GM18861 (cell line): ENCODE data around the gene DMD.

Source experiments
- ATAC-seq: cut with Tn5 transposase; IDR thresholded peaks from one replicate; pipeline ENCODE4 v1.9.1; 2021; ENCODE audit not compliant: unreplicated experiment

DMD gene

GRCh38 chrX:31260351-31260750, 1951.0 kb downstream of the DMD start:
- no peak for ATAC-seq

GRCh38 chrX:31258166-31258565, 1953.2 kb downstream of the DMD start:
- ATAC-seq: no peak

GRCh38 chrX:31255310-31256033, 1955.9 kb downstream of the DMD start:
- no peak for ATAC-seq

- no peak for ATAC-seq
These were observed 1959.2 kb downstream of the DMD start for GRCh38 chrX:31252133-31252532.

- ATAC-seq: no peak
These were observed 1960.0 kb downstream of the DMD start for GRCh38 chrX:31251336-31251735.

- peak; percentile 84 for ATAC-seq
These were observed 1965.6 kb downstream of the DMD start for GRCh38 chrX:31245714-31246113.

GRCh38 chrX:31243804-31244203, 1967.5 kb downstream of the DMD start:
- ATAC-seq: no peak

- no peak for ATAC-seq
These were observed 1970.4 kb downstream of the DMD start for GRCh38 chrX:31240982-31241381.

- peak; percentile 74 for ATAC-seq
These were observed 1974.2 kb downstream of the DMD start for GRCh38 chrX:31237189-31237588.

- ATAC-seq: peak; percentile 47
These were observed 1975.1 kb downstream of the DMD start for GRCh38 chrX:31236231-31236630.

- ATAC-seq: no peak
These were observed 1977.3 kb downstream of the DMD start for GRCh38 chrX:31233941-31234496.

- ATAC-seq: no peak
These were observed 1978.8 kb downstream of the DMD start for GRCh38 chrX:31232506-31232905.

- peak; percentile 93 for ATAC-seq
These were observed 1982.4 kb downstream of the DMD start for GRCh38 chrX:31228909-31229308.

GRCh38 chrX:31228415-31228832, 1982.9 kb downstream of the DMD start:
- ATAC-seq: no peak

- ATAC-seq: no peak
These were observed 1984.1 kb downstream of the DMD start for GRCh38 chrX:31227250-31227649.

GRCh38 chrX:31225819-31226218, 1985.5 kb downstream of the DMD start:
- ATAC-seq: no peak

GRCh38 chrX:31224381-31225012, 1986.9 kb downstream of the DMD start:
- no peak for ATAC-seq

- peak; percentile 81 for ATAC-seq
These were observed 1987.5 kb downstream of the DMD start for GRCh38 chrX:31223817-31224216.

GRCh38 chrX:31222946-31223345, 1988.4 kb downstream of the DMD start:
- ATAC-seq: no peak

GRCh38 chrX:31219174-31219573, 1992.2 kb downstream of the DMD start:
- ATAC-seq: no peak

- ATAC-seq: no peak
These were observed 1994.3 kb downstream of the DMD start for GRCh38 chrX:31217084-31217483.

GRCh38 chrX:31215277-31215815, 1996.0 kb downstream of the DMD start:
- ATAC-seq: no peak
